Ectodermal cell (in vitro differentiated cells): ENCODE data around the gene M1AP. TPM values are rescaled to one million over a fixed set of nuclear protein-coding genes. Genes with fewer than 3 reads are reported as not detected.

Experiments
- H3K27ac ChIP-seq: 2 replicates; pipeline ENCODE4 v1.7.0; 2013; ENCODE audit warnings: mild to moderate bottlenecking, low read depth, low read length; ENCODE audit not compliant: insufficient read depth, poor library complexity, severe bottlenecking
- H3K27me3 ChIP-seq: 2 replicates; pipeline ENCODE4 v1.7.0; 2013; ENCODE audit warnings: mild to moderate bottlenecking, low read length; ENCODE audit not compliant: insufficient read depth, control insufficient read depth, poor library complexity, severe bottlenecking
- H3K36me3 ChIP-seq: one replicate; pipeline ENCODE4 v1.7.0; 2013; ENCODE audit warnings: low read length; ENCODE audit not compliant: control insufficient read depth, insufficient read depth
- H3K4me1 ChIP-seq: one replicate; pipeline ENCODE4 v1.7.0; 2013; ENCODE audit warnings: low read length; ENCODE audit not compliant: control insufficient read depth, insufficient read depth
- H3K4me3 ChIP-seq: 2 replicates; pipeline ENCODE4 v1.7.0; 2013; ENCODE audit warnings: low read depth, low read length, control low read depth; ENCODE audit not compliant: insufficient read depth
- H3K9me3 ChIP-seq: 2 replicates; pipeline ENCODE4 v1.7.0; 2013; ENCODE audit warnings: mild to moderate bottlenecking, low read length, moderate library complexity; ENCODE audit not compliant: control insufficient read depth
- WGBS, 2 experiments: methylation state at CpG; one replicate each; pipeline ENCODE4 v1.1.7; 2013; ENCODE audit warnings: missing lambda C conversion rate in 2 of 2; 5-methylcytosine and 5-hydroxymethylcytosine counted together
- polyA plus RNA-seq, 4 experiments: library from polyadenylated mRNA; stranded (reverse); fragments of 50-300 nt; gene quantifications; one replicate each; pipeline ENCODE4 v1.2.3, GENCODE V29; 2013

Gene M1AP
- polyA plus RNA-seq (2013, experiment 1 of 4): 1.2 TPM
- polyA plus RNA-seq (2013, experiment 2 of 4): 1.2 TPM
- 1.8 TPM for polyA plus RNA-seq (2013, experiment 3 of 4)
- 1.0 TPM for polyA plus RNA-seq (2013, experiment 4 of 4)

GRCh38 chr2:74648009-74648443 is at the start of gene M1AP:
Gene M1AP, minus strand, starts transcription at chr2:74648330. Its CDS starts 8,055 bp downstream, at chr2:74640275.
- Histone ChIP-seq H3K36me3 (no peaks in the 10 kb centered on the region), H3K27ac (no peak within 1 kb of the TSS), H3K4me1 (no peaks in the 10 kb centered on the region), H3K9me3 (no peaks in the 10 kb centered on the region), H3K4me3 (peak within 1 kb of the TSS; percentile 25), H3K27me3 (peaks cover 33% of the 10 kb centered on the region)
- 30 to 37% methylated on average over 45 of the region's 45 CpGs for WGBS, 2 experiments

- 93% methylated on average over 1 to 2 of the region's 2 CpGs for WGBS, 2 experiments
- Histone ChIP-seq H3K9me3 (no peaks in the 10 kb centered on the region), H3K36me3 (no peaks in the 10 kb centered on the region), H3K27ac (no peak overlapping the region), H3K4me1 (no peaks in the 10 kb centered on the region), H3K27me3 (no peaks in the 10 kb centered on the region), H3K4me3 (no peak overlapping the region)
These were observed 48.7 kb upstream of the M1AP start for GRCh38 chr2:74696829-74697228.

- no peaks in the 10 kb centered on the region for H3K36me3 ChIP-seq
- H3K9me3 ChIP-seq: no peaks in the 10 kb centered on the region
- H3K4me3 ChIP-seq: no peak overlapping the region
- H3K4me1 ChIP-seq: no peaks in the 10 kb centered on the region
- no peaks in the 10 kb centered on the region for H3K27me3 ChIP-seq
- WGBS, 2 experiments: 90 to 93% methylated on average over 4 of the region's 4 CpGs
- no peak overlapping the region for H3K27ac ChIP-seq
These were observed 47.5 kb upstream of the M1AP start for GRCh38 chr2:74695663-74696062.

GRCh38 chr2:74694281-74694680 is 46.2 kb upstream of the M1AP start:
- Histone ChIP-seq H3K4me3 (no peak overlapping the region), H3K4me1 (no peaks in the 10 kb centered on the region), H3K27me3 (no peaks in the 10 kb centered on the region), H3K36me3 (no peaks in the 10 kb centered on the region), H3K9me3 (no peaks in the 10 kb centered on the region), H3K27ac (no peak overlapping the region)
- WGBS, 2 experiments: 83 to 84% methylated on average over 3 of the region's 3 CpGs

GRCh38 chr2:74693668-74694067 is 45.5 kb upstream of the M1AP start:
- Histone ChIP-seq H3K27ac (no peak overlapping the region), H3K36me3 (no peaks in the 10 kb centered on the region), H3K27me3 (no peaks in the 10 kb centered on the region), H3K9me3 (no peaks in the 10 kb centered on the region), H3K4me3 (no peak overlapping the region), H3K4me1 (no peaks in the 10 kb centered on the region)
- 94% methylated on average over 1 of the region's 1 CpG; no CpG with 5 or more reads in 1 of the 2 experiments for WGBS, 2 experiments

GRCh38 chr2:74693213-74693612 is 45.1 kb upstream of the M1AP start:
- no peaks in the 10 kb centered on the region for H3K4me1 ChIP-seq
- no peaks in the 10 kb centered on the region for H3K9me3 ChIP-seq
- no peaks in the 10 kb centered on the region for H3K27me3 ChIP-seq
- no peaks in the 10 kb centered on the region for H3K36me3 ChIP-seq
- no peak overlapping the region for H3K4me3 ChIP-seq
- no peak overlapping the region for H3K27ac ChIP-seq

GRCh38 chr2:74691929-74692328 is 43.8 kb upstream of the M1AP start:
- no peaks in the 10 kb centered on the region for H3K27me3 ChIP-seq
- H3K4me1 ChIP-seq: no peaks in the 10 kb centered on the region
- no peaks in the 10 kb centered on the region for H3K9me3 ChIP-seq
- 93 to 94% methylated on average over 5 of the region's 5 CpGs for WGBS, 2 experiments
- no peak overlapping the region for H3K27ac ChIP-seq
- no peaks in the 10 kb centered on the region for H3K36me3 ChIP-seq
- no peak overlapping the region for H3K4me3 ChIP-seq

- H3K4me1 ChIP-seq: no peaks in the 10 kb centered on the region
- H3K27me3 ChIP-seq: no peaks in the 10 kb centered on the region
- no peaks in the 10 kb centered on the region for H3K9me3 ChIP-seq
- H3K4me3 ChIP-seq: no peak overlapping the region
- 37 to 41% methylated on average over 4 of the region's 4 CpGs for WGBS, 2 experiments
- H3K27ac ChIP-seq: no peak overlapping the region
- H3K36me3 ChIP-seq: no peaks in the 10 kb centered on the region
These were observed 42.4 kb upstream of the M1AP start for GRCh38 chr2:74690571-74690970.

- Histone ChIP-seq H3K9me3 (no peaks in the 10 kb centered on the region), H3K27me3 (no peaks in the 10 kb centered on the region), H3K4me1 (no peaks in the 10 kb centered on the region), H3K4me3 (no peak overlapping the region), H3K36me3 (no peaks in the 10 kb centered on the region), H3K27ac (no peak overlapping the region)
- WGBS, 2 experiments: 82 to 84% methylated on average over 3 of the region's 3 CpGs
These were observed 41.5 kb upstream of the M1AP start for GRCh38 chr2:74689671-74690070.

- WGBS, 2 experiments: 97 to 100% methylated on average over 1 of the region's 1 CpG
- Histone ChIP-seq H3K27me3 (no peaks in the 10 kb centered on the region), H3K27ac (no peak overlapping the region), H3K9me3 (no peaks in the 10 kb centered on the region), H3K36me3 (no peaks in the 10 kb centered on the region), H3K4me3 (no peak overlapping the region), H3K4me1 (no peaks in the 10 kb centered on the region)
These were observed 40.8 kb upstream of the M1AP start for GRCh38 chr2:74688881-74689280.

GRCh38 chr2:74685408-74685807 is 37.3 kb upstream of the M1AP start:
- no peaks in the 10 kb centered on the region for H3K27me3 ChIP-seq
- no peak overlapping the region for H3K4me3 ChIP-seq
- H3K36me3 ChIP-seq: no peaks in the 10 kb centered on the region
- no peak overlapping the region for H3K27ac ChIP-seq
- H3K4me1 ChIP-seq: no peaks in the 10 kb centered on the region
- H3K9me3 ChIP-seq: no peaks in the 10 kb centered on the region
- WGBS, 2 experiments: 85 to 100% methylated on average over 3 of the region's 3 CpGs
